ENCODE results near the gene NRIP1. TPM values are rescaled to one million over a fixed set of nuclear protein-coding genes. Genes with fewer than 3 reads are reported as not detected.
A peak's percentile ranks its signal among the peaks of the same experiment; 100 is the strongest.

Gene NRIP1
- total and polyA plus RNA-seq, 2 of the 13 experiments (the other 11 are each of a cell fraction or from before 2014, with no cell fraction given): 21.0 to 69.0 TPM

GRCh38 chr21:14979264-14979663, 85.5 kb downstream of the NRIP1 start:
- H4K20me1 ChIP-seq (ENCODE audit: insufficient read depth, low read length): peaks cover 39% of the 10 kb centered on the region
- peak; percentile 28 for DNase-seq (ENCODE audit: low spot score)
- peaks cover 97% of the 10 kb centered on the region for H3K79me2 ChIP-seq (ENCODE audit: insufficient read depth, low read length)
- no peak overlapping the region for H2AFZ ChIP-seq (ENCODE audit: low read length)
- H3K4me1 ChIP-seq (ENCODE audit: insufficient read depth, low read length): peaks cover 9% of the 10 kb centered on the region
- FAIRE-seq: no peak
- intact Hi-C loops (cut with micrococcal nuclease; ENCODE audit: unreplicated experiment) (no loop called here), in situ Hi-C loops (cut with HindIII; ENCODE audit: extremely low pct_ligation_motif_present, low pct_unique_long_range_greater_than_20kb) (no loop called here)
- no peaks in the 10 kb centered on the region for H3K9me3 ChIP-seq (ENCODE audit: low read length)
- no peaks in the 10 kb centered on the region for H3K27me3 ChIP-seq (ENCODE audit: control insufficient read depth in 1 of 2, insufficient read depth in 2 of 2, low read length in 2 of 2)
- TSS peak; percentile 4 for BruUV-seq (replicated peaks)
- H3K27ac ChIP-seq (ENCODE audit: extremely low read length, insufficient read depth, low read length): no peak overlapping the region
- CTCF ChIA-PET (ENCODE audit: low intra/inter-chr PET ratio, low total read pairs): no interaction called here
- POLR2A ChIA-PET: interaction anchor here (0.5 kb wide), 1 partner anchor 90 kb away, joined by 3 read pairs; no protein-coding TSS in a partner anchor
- H3K9ac ChIP-seq (ENCODE audit: insufficient read depth, low read depth, low read length): no peak overlapping the region
- H3K4me3 ChIP-seq (replicated peaks in 1 of 3; ENCODE audit: insufficient read depth in 1 of 3, low read depth in 2 of 3, low read length in 3 of 3): no peak overlapping the region
- H3K36me3 ChIP-seq (replicated peaks in 1 of 2; ENCODE audit: control insufficient read depth in 1 of 2, insufficient read depth in 2 of 2, low read length in 2 of 2): peaks cover 3 to 46% of the 10 kb centered on the region in 2 experiments; a peak in 4 of 5 replicates
- no peak for ATAC-seq
- H3K4me2 ChIP-seq (ENCODE audit: low read depth, low read length): no peak overlapping the region
- peak; percentile 73 for TF ChIP-seq POLR2AphosphoS2 (IDR thresholded peaks at IDR 0.05; ENCODE audit: low read depth, low read length)
- TF ChIP-seq GATAD2A (CRISPR knock-in tag; IDR thresholded peaks at IDR 0.05): 0 out of 2 replicates have a peak, but pooled peaks have one; percentile 28
- TF ChIP-seq, protein P1, sequence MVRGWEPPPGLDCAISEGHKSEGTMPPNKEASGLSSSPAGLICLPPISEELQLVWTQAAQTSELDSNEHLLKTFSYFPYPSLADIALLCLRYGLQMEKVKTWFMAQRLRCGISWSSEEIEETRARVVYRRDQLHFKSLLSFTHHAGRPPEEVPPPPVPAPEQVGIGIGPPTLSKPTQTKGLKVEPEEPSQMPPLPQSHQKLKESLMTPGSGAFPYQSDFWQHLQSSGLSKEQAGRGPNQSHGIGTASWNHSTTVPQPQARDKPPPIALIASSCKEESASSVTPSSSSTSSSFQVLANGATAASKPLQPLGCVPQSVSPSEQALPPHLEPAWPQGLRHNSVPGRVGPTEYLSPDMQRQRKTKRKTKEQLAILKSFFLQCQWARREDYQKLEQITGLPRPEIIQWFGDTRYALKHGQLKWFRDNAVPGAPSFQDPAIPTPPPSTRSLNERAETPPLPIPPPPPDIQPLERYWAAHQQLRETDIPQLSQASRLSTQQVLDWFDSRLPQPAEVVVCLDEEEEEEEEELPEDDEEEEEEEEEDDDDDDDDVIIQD (CRISPR knock-in tag; IDR thresholded peaks at IDR 0.05; ENCODE audit: low read depth): 0 out of 2 replicates have a peak, but pooled peaks have one; percentile 36
- TF ChIP-seq ZSCAN5A (CRISPR knock-in tag; IDR thresholded peaks at IDR 0.05; ENCODE audit: borderline replicate concordance): no peak
- TF ChIP-seq, protein P2, sequence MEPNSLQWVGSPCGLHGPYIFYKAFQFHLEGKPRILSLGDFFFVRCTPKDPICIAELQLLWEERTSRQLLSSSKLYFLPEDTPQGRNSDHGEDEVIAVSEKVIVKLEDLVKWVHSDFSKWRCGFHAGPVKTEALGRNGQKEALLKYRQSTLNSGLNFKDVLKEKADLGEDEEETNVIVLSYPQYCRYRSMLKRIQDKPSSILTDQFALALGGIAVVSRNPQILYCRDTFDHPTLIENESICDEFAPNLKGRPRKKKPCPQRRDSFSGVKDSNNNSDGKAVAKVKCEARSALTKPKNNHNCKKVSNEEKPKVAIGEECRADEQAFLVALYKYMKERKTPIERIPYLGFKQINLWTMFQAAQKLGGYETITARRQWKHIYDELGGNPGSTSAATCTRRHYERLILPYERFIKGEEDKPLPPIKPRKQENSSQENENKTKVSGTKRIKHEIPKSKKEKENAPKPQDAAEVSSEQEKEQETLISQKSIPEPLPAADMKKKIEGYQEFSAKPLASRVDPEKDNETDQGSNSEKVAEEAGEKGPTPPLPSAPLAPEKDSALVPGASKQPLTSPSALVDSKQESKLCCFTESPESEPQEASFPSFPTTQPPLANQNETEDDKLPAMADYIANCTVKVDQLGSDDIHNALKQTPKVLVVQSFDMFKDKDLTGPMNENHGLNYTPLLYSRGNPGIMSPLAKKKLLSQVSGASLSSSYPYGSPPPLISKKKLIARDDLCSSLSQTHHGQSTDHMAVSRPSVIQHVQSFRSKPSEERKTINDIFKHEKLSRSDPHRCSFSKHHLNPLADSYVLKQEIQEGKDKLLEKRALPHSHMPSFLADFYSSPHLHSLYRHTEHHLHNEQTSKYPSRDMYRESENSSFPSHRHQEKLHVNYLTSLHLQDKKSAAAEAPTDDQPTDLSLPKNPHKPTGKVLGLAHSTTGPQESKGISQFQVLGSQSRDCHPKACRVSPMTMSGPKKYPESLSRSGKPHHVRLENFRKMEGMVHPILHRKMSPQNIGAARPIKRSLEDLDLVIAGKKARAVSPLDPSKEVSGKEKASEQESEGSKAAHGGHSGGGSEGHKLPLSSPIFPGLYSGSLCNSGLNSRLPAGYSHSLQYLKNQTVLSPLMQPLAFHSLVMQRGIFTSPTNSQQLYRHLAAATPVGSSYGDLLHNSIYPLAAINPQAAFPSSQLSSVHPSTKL (CRISPR knock-in tag; IDR thresholded peaks at IDR 0.05): 0 out of 2 replicates have a peak, but pooled peaks have one; percentile 22
- 0 out of 2 replicates have a peak, but pooled peaks have one; percentile 17 for TF ChIP-seq POLR2AphosphoS5 (IDR thresholded peaks at IDR 0.05; ENCODE audit: low read depth, low read length)
- peak; percentile 47 for TF ChIP-seq RARA (CRISPR knock-in tag; IDR thresholded peaks at IDR 0.05)
- TF ChIP-seq NR2F6 (IDR thresholded peaks at IDR 0.05): peak; percentile 25; the same call in 1 of the 2 replicates
- TF ChIP-seq NR2F6 (CRISPR knock-in tag; IDR thresholded peaks at IDR 0.05): 0 out of 2 replicates have a peak, but pooled peaks have one; percentile 36
- TF ChIP-seq SOX13 (IDR thresholded peaks at IDR 0.05): no peak
- peak in 1 of 2 experiments; percentile 29; a peak in 1 of 4 replicates for TF ChIP-seq SOX13 (CRISPR knock-in tag; conservative IDR thresholded peaks at IDR 0.05 in 1 of 2, IDR thresholded peaks at IDR 0.05 in 1 of 2)
- TF ChIP-seq RBM22 (optimal IDR thresholded peaks at IDR 0.05; ENCODE audit: low read length): peak; percentile 46
- no peak for TF ChIP-seq PAWR (CRISPR knock-in tag; IDR thresholded peaks at IDR 0.05; ENCODE audit: borderline replicate concordance)
- TF ChIP-seq XRCC5 (optimal IDR thresholded peaks at IDR 0.05; ENCODE audit: low read length): no peak
- peak; percentile 28; the same call in 1 of the 2 replicates for TF ChIP-seq BCL6 (CRISPR knock-in tag; IDR thresholded peaks at IDR 0.05)
- peak in 1 of 2 experiments; percentile 60; a peak in 2 of 4 replicates for TF ChIP-seq NR2F1 (CRISPR knock-in tag; IDR thresholded peaks at IDR 0.05)
- TF ChIP-seq, protein P3, sequence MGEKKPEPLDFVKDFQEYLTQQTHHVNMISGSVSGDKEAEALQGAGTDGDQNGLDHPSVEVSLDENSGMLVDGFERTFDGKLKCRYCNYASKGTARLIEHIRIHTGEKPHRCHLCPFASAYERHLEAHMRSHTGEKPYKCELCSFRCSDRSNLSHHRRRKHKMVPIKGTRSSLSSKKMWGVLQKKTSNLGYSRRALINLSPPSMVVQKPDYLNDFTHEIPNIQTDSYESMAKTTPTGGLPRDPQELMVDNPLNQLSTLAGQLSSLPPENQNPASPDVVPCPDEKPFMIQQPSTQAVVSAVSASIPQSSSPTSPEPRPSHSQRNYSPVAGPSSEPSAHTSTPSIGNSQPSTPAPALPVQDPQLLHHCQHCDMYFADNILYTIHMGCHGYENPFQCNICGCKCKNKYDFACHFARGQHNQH (CRISPR knock-in tag; IDR thresholded peaks at IDR 0.05): no peak
- TF ChIP-seq, protein P4, sequence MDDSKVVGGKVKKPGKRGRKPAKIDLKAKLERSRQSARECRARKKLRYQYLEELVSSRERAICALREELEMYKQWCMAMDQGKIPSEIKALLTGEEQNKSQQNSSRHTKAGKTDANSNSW (CRISPR knock-in tag; IDR thresholded peaks at IDR 0.05; ENCODE audit: borderline replicate concordance): no peak

Data from HepG2 (cell line).